NCI-H526 treated with DMSO at 0.1 percent for 48 hours (cell line): ENCODE data around the gene ZNF155.

ENCODE experiments used
- DNase-seq: peaks from one replicate; lab custom pipeline; 2025; lab: John Stamatoyannopoulos, UW

ZNF155 gene

DNA sequence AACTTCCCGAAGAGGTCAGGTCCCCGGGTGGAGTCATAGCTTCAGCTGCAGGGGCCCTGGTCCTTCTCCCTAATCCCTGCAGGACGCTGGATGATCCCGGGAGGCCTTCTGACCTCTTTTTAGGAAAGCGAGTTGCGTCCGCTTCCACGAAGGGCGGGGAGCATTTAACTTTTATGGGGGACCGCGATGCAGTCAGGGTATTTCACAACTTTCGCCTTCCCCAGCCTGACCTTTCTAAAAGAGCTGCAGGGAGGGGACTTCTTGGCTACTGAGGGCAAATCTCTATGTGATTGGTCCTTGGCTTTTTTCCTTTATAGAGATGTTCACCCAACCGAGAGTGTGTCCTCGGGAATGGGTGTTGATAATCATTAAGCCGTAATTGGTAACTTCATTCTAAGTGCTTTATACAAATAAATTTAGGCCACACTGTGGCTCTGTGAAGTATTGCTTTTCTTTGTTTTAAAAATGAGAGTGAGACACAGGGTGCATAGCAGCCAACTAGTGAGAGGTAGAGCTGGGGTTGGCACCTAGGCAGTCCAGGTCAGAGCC lies 19.5 kb downstream of the ZNF155 start:
- DNase-seq: no peak

DNA sequence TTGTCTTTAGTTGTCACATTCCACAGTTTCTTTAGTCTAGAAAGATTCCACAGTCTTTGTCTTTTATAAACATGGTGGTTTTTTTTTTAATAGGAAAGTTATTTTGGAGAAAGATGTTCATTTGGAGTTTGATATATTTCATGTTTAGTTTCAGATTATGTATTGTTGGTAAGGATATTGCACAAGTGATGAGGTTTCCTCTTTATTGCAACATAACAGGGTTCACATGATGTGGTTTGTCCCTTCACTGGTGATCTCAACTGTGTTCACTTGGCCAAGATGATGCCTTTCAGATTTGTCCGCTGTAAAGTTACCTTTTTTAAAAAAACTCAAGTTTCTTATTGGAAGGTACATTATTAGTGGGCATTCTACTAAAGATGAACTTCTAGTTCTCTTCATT lies 22.0 kb downstream of the ZNF155 start:
- no peak for DNase-seq

DNA sequence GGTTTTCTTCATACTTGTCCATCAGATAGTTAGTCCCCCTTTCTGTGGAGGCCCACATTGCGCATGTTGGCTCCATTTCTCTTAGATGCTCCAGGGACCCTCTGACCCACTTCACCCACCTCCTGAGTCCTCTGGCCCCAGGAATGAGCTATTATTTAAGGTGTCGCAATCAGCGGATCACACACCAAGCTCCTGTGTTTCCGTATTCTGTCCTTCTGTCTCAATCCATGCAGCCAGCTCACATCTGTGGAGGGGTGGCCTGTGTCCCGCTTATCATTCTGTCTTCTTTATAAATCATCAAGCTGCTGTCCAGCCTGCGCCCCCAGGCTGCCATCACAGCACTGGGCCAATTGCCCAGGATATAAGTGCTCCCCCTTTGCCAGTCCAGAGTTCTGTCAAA lies 23.5 kb downstream of the ZNF155 start:
- no peak for DNase-seq

DNA sequence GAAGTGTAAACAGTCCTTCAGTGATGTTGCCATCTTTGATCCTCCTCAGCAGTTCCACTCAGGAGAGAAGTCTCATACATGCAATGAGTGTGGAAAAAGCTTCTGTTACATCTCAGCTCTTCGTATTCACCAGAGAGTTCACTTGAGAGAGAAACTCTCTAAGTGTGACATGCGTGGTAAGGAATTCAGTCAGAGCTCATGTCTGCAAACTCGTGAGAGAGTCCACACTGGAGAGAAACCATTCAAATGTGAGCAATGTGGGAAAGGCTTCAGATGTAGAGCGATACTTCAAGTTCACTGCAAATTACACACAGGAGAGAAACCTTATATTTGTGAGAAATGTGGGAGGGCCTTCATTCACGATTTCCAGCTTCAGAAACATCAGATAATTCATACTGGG lies 26.5 kb downstream of the ZNF155 start:
- DNase-seq: no peak

DNA sequence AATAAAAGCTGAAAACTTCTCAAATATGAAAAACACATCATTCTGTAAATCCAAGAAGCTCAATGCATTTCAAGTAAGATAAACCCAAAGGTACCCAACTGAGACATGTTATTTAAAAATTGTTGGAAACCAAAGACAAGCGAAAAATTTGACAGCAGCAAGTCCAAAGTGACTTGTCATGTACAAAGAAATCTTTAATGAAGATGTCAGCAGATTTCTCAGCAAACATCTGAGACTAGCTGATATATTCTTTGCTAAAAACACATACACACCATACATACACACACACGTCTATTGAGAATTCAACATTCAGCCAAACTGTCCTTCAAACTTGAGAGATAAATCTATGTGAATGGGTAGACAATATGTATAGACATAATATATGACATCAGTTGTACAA lies 35.5 kb downstream of the ZNF155 start:
- DNase-seq: no peak

DNA sequence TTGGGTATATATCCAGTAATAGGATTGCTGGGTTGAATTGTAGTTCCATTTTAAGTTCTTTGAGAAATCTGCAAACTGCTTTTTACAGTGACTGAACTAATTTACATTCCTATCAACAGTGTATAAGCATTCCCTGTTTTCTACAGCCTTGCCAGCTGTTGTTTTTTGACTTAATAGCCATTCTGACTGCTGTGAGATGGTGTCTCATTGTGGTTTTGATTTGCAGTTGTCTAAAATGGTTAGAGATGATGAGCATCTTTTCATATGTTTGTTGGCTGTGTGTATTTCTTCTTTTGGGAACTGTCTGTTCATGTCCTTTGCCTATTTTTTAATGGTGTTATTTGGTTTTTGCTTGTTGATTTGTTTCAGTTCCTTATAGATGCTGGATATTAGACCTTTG lies 37.2 kb downstream of the ZNF155 start:
- no peak for DNase-seq

DNA sequence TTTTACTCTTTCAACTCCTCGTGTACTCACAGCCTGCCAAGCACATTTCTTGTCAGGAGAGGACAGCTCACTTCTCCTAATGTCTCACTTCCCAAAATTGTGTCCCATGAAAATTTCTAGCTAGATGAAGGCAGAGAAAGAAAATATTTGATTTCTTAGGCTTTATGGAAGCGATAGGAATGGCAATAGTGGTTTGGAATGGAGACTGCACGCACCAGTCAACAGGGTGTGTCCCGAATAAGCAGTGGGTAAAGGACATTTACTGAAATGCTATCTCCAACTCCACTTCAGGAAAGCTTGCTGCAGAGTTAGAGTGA lies 40.9 kb downstream of the ZNF155 start:
- no peak for DNase-seq

DNA sequence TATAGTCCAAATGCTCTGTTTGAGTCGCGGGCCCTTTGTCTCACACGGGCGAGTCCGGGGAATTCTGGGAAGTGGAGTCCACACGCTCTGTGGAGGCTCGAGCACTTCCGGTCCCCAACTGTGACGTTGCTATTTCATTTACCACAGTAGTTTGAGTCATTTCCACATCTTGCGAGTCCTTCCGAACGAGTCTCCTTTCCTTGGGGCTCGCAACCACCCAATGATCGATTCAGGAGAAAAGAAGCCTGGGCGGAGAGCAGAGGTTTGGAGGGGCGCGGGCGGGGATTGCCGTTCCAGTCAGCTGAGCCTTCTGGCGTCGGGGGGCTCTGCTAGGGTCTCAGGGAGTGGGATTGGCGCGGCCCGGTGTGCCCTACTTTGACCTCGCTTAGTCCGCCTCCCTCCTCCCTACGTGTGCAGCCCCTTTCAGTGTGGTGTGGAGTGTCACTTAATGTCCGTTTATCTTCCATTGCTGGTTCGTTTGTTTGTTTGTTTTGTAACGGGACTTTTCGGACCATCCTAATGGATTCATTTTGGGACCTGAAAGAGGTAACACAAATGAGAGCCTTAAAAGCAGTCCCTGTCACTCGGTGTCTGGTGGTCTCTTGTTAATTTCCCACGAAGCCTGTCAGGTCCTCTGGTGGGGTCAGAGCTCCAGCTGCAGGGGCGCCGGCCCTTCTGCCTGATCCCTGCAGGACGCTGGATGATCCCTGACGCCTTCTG lies 41.4 kb downstream of the ZNF155 start, which contains the start of gene ZNF222:
Gene ZNF222 (plus strand): TSS at position 163 of the 720 bp plus-strand sequence. CDS start 58 bp downstream, at position 221.
- DNase-seq: peak; percentile 73

DNA sequence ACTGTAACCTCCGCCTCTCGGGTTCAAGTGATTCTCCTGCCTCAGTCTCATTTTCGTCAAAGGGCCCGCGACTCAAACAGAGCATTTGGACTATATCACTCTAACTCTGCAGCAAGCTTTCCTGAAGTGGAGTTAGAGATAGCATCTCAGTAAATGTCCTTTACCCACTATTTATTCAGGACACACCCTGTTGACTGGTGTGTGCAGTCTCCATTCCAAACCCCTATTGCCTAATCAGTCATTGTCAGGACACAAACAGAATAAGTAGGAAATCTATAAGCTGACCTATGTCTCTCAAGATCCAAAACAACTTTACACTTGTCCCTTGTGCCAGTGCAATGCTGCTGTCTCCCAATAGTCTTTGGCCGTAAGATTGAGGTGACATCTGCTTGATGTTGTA lies 42.6 kb downstream of the ZNF155 start:
- DNase-seq: no peak

DNA sequence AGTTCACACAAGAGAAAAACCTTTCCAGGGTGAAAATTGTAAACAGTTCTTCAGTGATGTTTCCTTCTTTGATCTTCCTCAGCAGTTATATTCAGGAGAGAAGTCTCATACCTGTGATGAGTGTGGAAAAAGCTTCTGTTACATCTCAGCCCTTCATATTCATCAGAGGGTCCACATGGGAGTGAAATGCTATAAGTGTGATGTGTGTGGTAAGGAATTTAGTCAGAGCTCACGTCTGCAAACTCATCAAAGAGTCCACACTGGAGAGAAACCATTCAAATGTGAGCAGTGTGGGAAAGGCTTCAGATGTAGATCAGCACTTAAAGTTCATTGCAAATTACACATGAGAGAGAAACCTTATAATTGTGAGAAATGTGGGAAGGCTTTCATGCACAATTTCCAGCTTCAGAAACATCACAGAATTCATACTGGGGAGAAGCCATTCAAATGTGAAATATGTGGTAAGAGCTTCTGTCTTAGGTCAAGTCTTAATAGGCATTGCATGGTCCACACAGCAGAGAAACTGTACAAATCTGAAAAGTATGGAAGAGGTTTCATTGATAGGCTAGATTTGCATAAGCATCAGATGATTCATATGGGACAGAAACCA lies 48.1 kb downstream of the ZNF155 start:
- no peak for DNase-seq

DNA sequence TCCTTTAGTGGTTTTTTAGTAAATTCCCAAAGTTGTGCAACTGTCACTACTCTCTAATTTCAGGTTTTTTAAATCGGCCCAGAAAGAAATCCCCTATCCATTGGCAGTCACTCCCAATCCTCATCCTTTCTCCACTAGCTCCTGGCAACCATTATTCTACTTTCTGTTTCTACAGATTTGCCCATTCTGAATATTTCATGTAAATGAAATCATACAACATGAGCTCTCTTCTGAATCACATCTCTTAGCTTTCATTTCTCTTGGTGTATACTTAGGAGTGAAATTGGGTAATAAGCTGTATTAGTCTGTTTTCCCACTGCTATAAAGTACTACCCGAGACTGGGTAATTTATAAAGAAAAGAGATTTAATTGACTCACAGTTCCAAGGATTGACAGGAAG lies 58.2 kb downstream of the ZNF155 start:
- DNase-seq: no peak
